A549 treated with Mapracorat at 1 μM for 4 hours (cell line): ENCODE results near the gene NKAIN4. TPM values are rescaled to one million over a fixed set of nuclear protein-coding genes. Genes with fewer than 3 reads are reported as not detected.

Experiments used
- total RNA-seq: library from RNA; stranded (reverse); fragments of 200-300 nt; extraction: Qiagen RNA extraction; gene quantifications from 5 replicates; pipeline ENCODE4 v1.2.3, GENCODE V29; 2022

The NKAIN4 gene
- total RNA-seq = 4.4 to 8.3 TPM (median 5.2 TPM) in 5 replicates

GRCh38 chr20:63254232-63254605, at the start of gene NKAIN4:
Gene NKAIN4 (minus strand): TSS chr20:63254463. CDS start chr20:63254450, 13 bp downstream.

GRCh38 chr20:63292904-63293303, 38.6 kb upstream of the NKAIN4 start, which contains the start of gene COL20A1:
Gene COL20A1 (plus strand): TSS chr20:63293186. CDS start chr20:63295108, 1,922 bp downstream.

GRCh38 chr20:63272105-63273058, 18.1 kb upstream of the NKAIN4 start, which contains the start of gene ARFGAP1:
Gene ARFGAP1 (plus strand): TSS chr20:63272813. CDS start chr20:63275581, 2,768 bp downstream.

GRCh38 chr20:63235399-63235983, 18.8 kb downstream of the NKAIN4 start, which contains the start of gene BIRC7:
Gene BIRC7 (plus strand): TSS chr20:63235905. CDS start chr20:63236097, 192 bp downstream.

GRCh38 chr20:63216041-63216848, 38.0 kb downstream of the NKAIN4 start, which contains the start of gene YTHDF1:
Gene YTHDF1 (minus strand): TSS chr20:63216131. CDS start chr20:63215892, 239 bp downstream.

Other genes with a start within 250 kb of the NKAIN4 start
- not detected in 5 replicates for gene BHLHE23, start 247.5 kb downstream of the NKAIN4 start, total RNA-seq
- 41.1 to 53.4 TPM (median 48.6 TPM) in 5 replicates for gene YTHDF1, start 38.3 kb downstream of the NKAIN4 start, total RNA-seq
- 2.2 to 3.6 TPM (median 3.0 TPM) in 5 replicates for gene BIRC7, start 18.6 kb downstream of the NKAIN4 start, total RNA-seq
- 47.8 to 72.9 TPM (median 70.6 TPM) in 5 replicates for gene ARFGAP1, start 18.4 kb upstream of the NKAIN4 start, total RNA-seq
- 0.30 to 1.4 TPM (median 0.95 TPM) in 5 replicates for gene COL20A1, start 38.7 kb upstream of the NKAIN4 start, total RNA-seq
- gene CHRNA4, start 106.9 kb upstream of the NKAIN4 start, total RNA-seq = 0.15 to 0.38 TPM (median 0.34 TPM) in 5 replicates
- gene KCNQ2, start 218.2 kb upstream of the NKAIN4 start, total RNA-seq = 0.21 to 0.72 TPM (median 0.57 TPM) in 5 replicates
- gene EEF1A2, start 244.6 kb upstream of the NKAIN4 start, total RNA-seq = 132 to 182 TPM (median 150 TPM) in 5 replicates